ENCODE data around the gene MAN1C1. TPM values are rescaled to one million over a fixed set of nuclear protein-coding genes. Genes with fewer than 3 reads are reported as not detected.

The MAN1C1 gene
- total and polyA plus RNA-seq, 9 of the 15 experiments (the other 6 are each of a cell fraction or from before 2014, with no cell fraction given): 0.04 to 0.44 (median 0.10) TPM; not detected in 3

- TF ChIP-seq NR2F6 (CRISPR knock-in tag; IDR thresholded peaks at IDR 0.05) (no peak), MECOM (CRISPR knock-in tag; IDR thresholded peaks at IDR 0.05) (no peak), RBM25 (IDR thresholded peaks at IDR 0.05; ENCODE audit: low read depth, low read length, severe bottlenecking) (peak; percentile 74), NCOA4 (IDR thresholded peaks at IDR 0.05; ENCODE audit: partially characterized antibody) (no peak), SMARCA5 (IDR thresholded peaks at IDR 0.05) (peak; percentile 44; the same call in 1 of the 2 replicates), U2AF2 (optimal IDR thresholded peaks at IDR 0.05; ENCODE audit: low read depth, low read length) (no peak), IRF2 (CRISPR knock-in tag; IDR thresholded peaks at IDR 0.05) (no peak), ZNF398 (CRISPR knock-in tag; IDR thresholded peaks at IDR 0.05) (no peak), ZFP36 (IDR thresholded peaks at IDR 0.05; ENCODE audit: low read depth, low read length, partially characterized antibody) (peak; percentile 72), ZNF23 (CRISPR knock-in tag; IDR thresholded peaks at IDR 0.05) (no peak), BCOR (IDR thresholded peaks at IDR 0.05) (peak; percentile 87), ETV1 (tag; conservative IDR thresholded peaks at IDR 0.05; ENCODE audit: low read depth) (0 out of 2 replicates have a peak, but pooled peaks have one; percentile 41), KDM1A (IDR thresholded peaks at IDR 0.05) (peak in 1 of 2 experiments; percentile 41; a peak in 1 of 4 replicates), MITF (IDR thresholded peaks at IDR 0.05) (no peak), CREBBP (IDR thresholded peaks at IDR 0.05; ENCODE audit: low read depth, low read length) (no peak)
- H3K27ac ChIP-seq (ENCODE audit: extremely low read depth, low read depth, low read length): no peak overlapping the region
- DNase-seq (ENCODE audit: extremely low read depth in 1 of 4, low spot score in 3 of 4) (no peak), ATAC-seq (no peak), FAIRE-seq (no peak)
- 0% methylated on average over 3 of the region's 3 CpGs for WGBS (ENCODE audit: insufficient coverage, low coverage, missing lambda C conversion rate)
- no peaks in the 10 kb centered on the region for H3K9me3 ChIP-seq (replicated peaks; ENCODE audit: control insufficient read depth, insufficient read depth, low read depth, low read length)
- H2AFZ ChIP-seq (ENCODE audit: low read depth, low read length): no peak overlapping the region
- ChIA-PET POLR2A (interaction anchor here (0.6 to 1.0 kb wide), 2 partner anchors 11 to 199 kb away, joined by 3 read pairs; no protein-coding TSS in a partner anchor), CTCF (ENCODE audit: low intra/inter-chr PET ratio) (no interaction called here)
- no peaks in the 10 kb centered on the region for H3K36me3 ChIP-seq (ENCODE audit: control insufficient read depth, insufficient read depth, low read length)
- H3K9me1 ChIP-seq (ENCODE audit: control insufficient read depth, insufficient read depth, low read length): no peaks in the 10 kb centered on the region
- no peaks in the 10 kb centered on the region for H4K20me1 ChIP-seq (replicated peaks; ENCODE audit: control insufficient read depth, insufficient read depth, low read length)
- peaks cover 18 to 49% of the 10 kb centered on the region in 2 experiments for H3K27me3 ChIP-seq (ENCODE audit: control insufficient read depth in 2 of 2, insufficient read depth in 2 of 2, low read length in 2 of 2)
- no peaks in the 10 kb centered on the region for H3K79me2 ChIP-seq (ENCODE audit: control insufficient read depth, insufficient read depth, low read length)
- in situ Hi-C loops (cut with MboI): loop anchor here (5.0 to 10.0 kb wide), 2 partner anchors 185 to 392 kb away; no protein-coding TSS in a partner anchor
- no peak overlapping the region for H3K4me3 ChIP-seq
- no peak overlapping the region for H3K9ac ChIP-seq (ENCODE audit: insufficient read depth in 1 of 2, low read depth in 2 of 2, low read length in 2 of 2)
- no TSS peak for BruUV-seq (replicated peaks)
- H3K4me2 ChIP-seq (ENCODE audit: insufficient read depth, low read length): no peak overlapping the region
- intact Hi-C loops (cut with micrococcal nuclease): no loop called here
- H3K4me1 ChIP-seq (replicated peaks in 1 of 2; ENCODE audit: control insufficient read depth in 2 of 2, insufficient read depth in 2 of 2, low read length in 2 of 2): peaks cover 2 to 21% of the 10 kb centered on the region in 2 experiments; a peak in 3 of 5 replicates
Observed at GRCh38 chr1:25612421-25612820, 4.2 kb upstream of the MAN1C1 start.
